Transverse colon (tissue), 4 donors: Measurements from ENCODE around the gene INTS12.

ENCODE experiments used
- CTCF ChIP-seq, 5 experiments: fragments of 200-600 bp in 3 of 5; fragments of 450-650 bp in 2 of 5; sonication (generic) in 3 of 5; IDR thresholded peaks; 1 replicate in 2 of 5; 2 replicates in 3 of 5; pipeline ENCODE4 v1.5.1; 2016 to 2017; ENCODE audit warnings: antibody characterized with exemption in 5 of 5, inconsistent platforms in 3 of 5, mild to moderate bottlenecking in 2 of 5, moderate library complexity in 1 of 5
- POLR2A ChIP-seq: fragments of 450-650 bp; IDR thresholded peaks from one replicate; pipeline ENCODE4 v1.6.1; 2016; ENCODE audit warnings: antibody characterized with exemption, mild to moderate bottlenecking, moderate library complexity
- POLR2AphosphoS5 ChIP-seq, 3 donors: sonication (generic); formaldehyde crosslinking; IDR thresholded peaks; one replicate each; pipeline ENCODE4 v1.6.1; 2016; ENCODE audit warnings: antibody characterized with exemption in 3 of 3

DNA sequence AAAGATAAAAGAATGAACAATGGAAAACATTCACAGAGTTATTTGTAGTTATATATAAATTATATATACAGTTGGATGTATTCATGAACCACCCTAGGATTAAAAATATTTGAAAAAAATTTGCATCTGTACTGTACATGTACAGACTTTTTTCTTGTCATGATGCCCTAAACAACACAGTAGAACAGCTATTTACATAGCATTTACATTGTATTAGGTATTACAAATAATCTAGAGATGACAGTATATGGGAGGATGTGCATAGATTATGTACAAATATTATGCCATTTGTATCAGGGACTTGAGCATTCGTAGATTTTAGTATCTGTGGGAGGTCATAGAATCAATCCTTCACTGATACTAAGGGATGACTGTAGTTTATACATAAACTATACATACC lies 44.9 kb upstream of the INTS12 start:
- TF ChIP-seq CTCF (IDR thresholded peaks at IDR 0.05): no peak
- TF ChIP-seq POLR2AphosphoS5 (IDR thresholded peaks at IDR 0.05): no peak
- no peak for TF ChIP-seq POLR2A
